ENCODE results near the gene SIGLEC8.

GRCh38 chr19:51469162-51469561 lies 10.9 kb upstream of the SIGLEC8 start:
- no peak for TF ChIP-seq CTCF (conservative IDR thresholded peaks at IDR 0.05; ENCODE audit: low read length)
- TF ChIP-seq EZH2phosphoT487 (IDR thresholded peaks at IDR 0.05; ENCODE audit: borderline replicate concordance) = no peak
